GM06990 (cell line): ENCODE results near the gene NUDCD3.

Experiments
- DNase-seq: peaks from one replicate; pipeline ENCODE4 v3.0.0-alpha.2; 2011; ENCODE audit not compliant: insufficient read length; ENCODE audit errors: extremely low read depth
- H3K27me3 ChIP-seq: replicated peaks from 2 replicates; pipeline ENCODE4 v1.6.0; 2011; ENCODE audit warnings: low read length; ENCODE audit not compliant: control insufficient read depth, insufficient read depth
- H3K36me3 ChIP-seq: 2 replicates; pipeline ENCODE4 v1.5.1; 2011; ENCODE audit warnings: low read length; ENCODE audit not compliant: control insufficient read depth, insufficient read depth
- H3K4me3 ChIP-seq: replicated peaks from 2 replicates; pipeline ENCODE4 v1.5.1; 2011; ENCODE audit warnings: low read depth, mild to moderate bottlenecking, control low read depth, low read length
- CTCF ChIP-seq: IDR thresholded peaks from 2 replicates; pipeline ENCODE4 v1.5.1; 2011; ENCODE audit warnings: low read length, control low read depth, mild to moderate bottlenecking, inconsistent platforms; ENCODE audit not compliant: insufficient read depth, poor library complexity, severe bottlenecking

The NUDCD3 gene

DNA sequence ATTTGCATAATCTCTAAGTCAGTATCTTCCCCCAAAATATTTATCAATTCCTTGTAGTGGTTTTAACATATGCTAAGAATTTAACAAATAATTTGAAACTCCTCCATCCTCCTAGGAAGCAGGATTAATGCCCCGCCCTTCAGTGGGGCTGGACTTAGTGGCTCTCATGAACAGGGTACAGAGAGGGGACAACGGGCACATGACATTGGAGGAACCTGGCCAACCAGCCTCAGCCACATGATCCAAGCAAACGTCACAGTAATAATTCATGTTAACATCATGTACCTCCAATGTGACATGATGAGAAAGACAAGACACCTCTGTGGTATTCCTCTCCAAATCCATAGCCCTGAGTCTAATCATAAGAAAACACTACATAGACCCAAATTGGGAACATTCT, 50.5 kb downstream of the NUDCD3 start:
- no peak overlapping the region for H3K4me3 ChIP-seq
- no peak for DNase-seq
- no peak for TF ChIP-seq CTCF
- H3K27me3 ChIP-seq = no peaks in the 10 kb centered on the region
- no peaks in the 10 kb centered on the region; the same call in none of the 2 replicates for H3K36me3 ChIP-seq

GRCh38 chr7:44438816-44439215, 51.6 kb downstream of the NUDCD3 start:
- TF ChIP-seq CTCF = no peak
- Histone ChIP-seq H3K4me3 (no peak overlapping the region), H3K36me3 (no peaks in the 10 kb centered on the region; the same call in 1 of the 2 replicates), H3K27me3 (no peaks in the 10 kb centered on the region)
- no peak for DNase-seq

DNA sequence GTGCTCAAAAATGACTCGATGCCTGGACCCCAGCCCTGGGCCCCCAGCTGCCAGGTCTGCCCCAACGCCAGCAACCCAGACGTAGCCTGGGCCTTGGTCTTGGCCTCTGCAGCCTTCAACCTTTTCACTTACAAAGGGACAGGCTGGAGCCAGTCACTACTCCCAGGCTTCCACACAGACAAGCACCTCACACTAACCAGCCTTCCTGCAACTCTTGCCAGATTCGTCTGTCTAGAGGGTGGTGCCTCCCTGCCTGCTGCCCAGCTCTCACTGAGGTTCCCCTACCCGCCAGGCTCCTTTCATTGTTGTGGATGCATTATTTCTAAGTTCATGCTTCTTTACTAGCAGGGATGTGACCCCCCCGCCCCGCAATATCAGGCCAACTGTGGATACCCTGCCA, 56.3 kb downstream of the NUDCD3 start:
- H3K4me3 ChIP-seq = no peak overlapping the region
- peaks cover 4% of the 10 kb centered on the region for H3K36me3 ChIP-seq
- TF ChIP-seq CTCF = no peak
- no peak for DNase-seq
- H3K27me3 ChIP-seq = no peaks in the 10 kb centered on the region

- H3K36me3 ChIP-seq = peaks cover 4% of the 10 kb centered on the region
- no peaks in the 10 kb centered on the region for H3K27me3 ChIP-seq
- DNase-seq = no peak
- no peak overlapping the region for H3K4me3 ChIP-seq
- no peak for TF ChIP-seq CTCF
Observed at GRCh38 chr7:44433255-44434022, 57.0 kb downstream of the NUDCD3 start.

DNA sequence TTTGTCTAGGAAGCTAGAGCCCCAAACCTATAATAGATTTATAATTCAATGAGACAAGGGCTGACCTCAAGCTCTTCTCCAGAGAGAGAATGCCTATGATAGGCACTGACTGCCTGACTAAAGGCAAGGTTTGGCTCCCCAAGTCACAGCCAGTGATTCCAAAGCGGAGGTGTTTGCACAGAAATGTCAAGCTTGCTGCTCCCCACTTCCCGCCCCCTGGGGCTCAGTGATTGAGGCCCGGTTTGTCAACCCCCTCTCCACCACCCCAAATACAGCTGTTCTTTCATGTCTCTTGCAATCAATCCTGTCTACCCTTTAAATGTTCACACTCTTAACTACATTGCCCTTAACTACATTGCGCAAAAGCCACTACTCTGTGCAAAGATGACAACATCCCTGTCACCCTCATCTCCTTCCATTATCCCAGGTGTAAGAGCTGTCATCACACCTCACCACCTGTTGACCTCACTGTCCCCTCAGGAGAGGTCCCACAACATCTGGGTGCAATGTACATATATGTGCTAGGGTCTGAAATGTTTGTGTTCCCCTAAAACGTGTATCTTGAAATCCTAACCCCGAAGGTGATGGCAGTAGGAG, 58.0 kb downstream of the NUDCD3 start:
- no peak overlapping the region for H3K4me3 ChIP-seq
- no peak for DNase-seq
- no peak for TF ChIP-seq CTCF
- H3K27me3 ChIP-seq = no peaks in the 10 kb centered on the region
- H3K36me3 ChIP-seq = peaks cover 4% of the 10 kb centered on the region
